ENCODE results near the gene PI4KA.
"Not testable (repeated sequence)": the region's sequence is repeated elsewhere in the genome, so short reads cannot be mapped to it uniquely, and the experiment has no call there.

PI4KA gene

DNA sequence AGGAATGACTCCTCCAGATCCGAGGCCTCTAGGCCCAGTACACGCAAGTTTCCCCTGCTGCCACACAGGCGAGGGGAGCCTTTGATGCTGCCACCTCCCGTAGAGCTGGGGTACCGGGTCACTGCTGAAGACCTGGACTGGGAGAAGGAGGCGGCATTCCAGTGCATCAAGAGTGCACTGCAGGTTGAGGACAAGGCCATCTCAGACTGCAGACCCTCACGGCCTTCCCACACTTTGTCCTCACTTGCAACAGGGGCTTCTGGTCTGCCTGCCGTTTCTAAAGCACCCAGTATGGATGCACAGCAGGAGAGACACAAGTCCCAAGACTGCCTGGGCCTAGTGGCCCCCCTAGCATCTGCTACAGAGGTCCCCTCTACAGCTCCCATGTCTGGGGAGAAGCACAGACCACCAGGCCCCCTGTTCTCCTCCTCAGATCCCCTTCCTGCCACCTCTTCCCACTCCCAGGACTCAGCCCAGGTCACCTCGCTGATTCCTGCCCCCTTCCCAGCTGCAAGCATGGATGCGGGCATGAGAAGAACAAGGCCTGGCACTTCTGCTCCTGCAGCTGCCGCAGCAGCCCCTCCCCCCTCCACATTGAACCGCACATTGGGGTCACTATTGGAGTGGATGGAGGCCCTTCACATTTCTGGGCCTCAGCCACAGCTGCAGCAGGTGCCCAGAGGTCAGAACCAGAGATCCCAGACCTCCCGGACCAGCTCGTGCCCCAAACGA is 167.9 kb downstream of the PI4KA start:
- not testable (repeated sequence) for DNase-seq (ENCODE audit: low read depth)

DNA sequence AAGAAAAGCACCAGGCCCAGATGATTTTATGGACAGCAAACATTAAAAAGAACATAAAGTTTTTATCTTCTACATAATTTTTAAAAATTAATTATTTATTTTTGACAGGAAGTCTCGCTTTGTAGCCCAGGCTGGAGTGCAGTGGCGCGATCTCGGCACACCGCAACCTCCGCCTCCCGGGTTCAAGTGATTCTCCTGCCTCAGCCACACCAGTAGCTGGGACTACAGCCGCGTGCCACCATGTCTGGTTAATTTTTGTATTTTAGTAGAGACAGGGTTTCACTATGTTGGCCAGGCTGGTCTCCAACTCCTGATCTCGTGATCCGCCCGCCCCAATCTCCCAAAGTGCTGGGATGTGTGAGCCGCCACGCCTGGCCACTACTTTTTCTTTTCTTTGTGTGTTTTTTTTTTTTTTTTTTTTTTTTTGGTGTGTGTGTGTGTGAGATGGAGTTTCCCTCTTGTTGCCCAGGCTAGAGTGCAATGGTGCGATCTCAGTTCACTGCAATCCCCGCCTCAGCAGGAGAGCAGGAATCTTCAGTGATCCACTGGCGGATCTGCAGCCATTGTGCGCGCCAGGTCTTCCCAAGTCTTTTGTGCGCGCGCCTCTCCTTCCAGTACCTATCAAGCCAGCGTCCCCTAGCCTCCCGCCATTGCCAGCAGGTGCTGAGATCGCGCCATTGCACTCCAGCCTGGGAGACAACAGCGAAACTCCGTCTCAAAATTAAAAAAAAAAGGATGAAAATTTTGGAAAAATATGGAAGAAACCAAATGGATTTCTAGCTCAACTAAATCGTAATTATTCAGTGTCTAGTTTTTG is 171.0 kb downstream of the PI4KA start:
- DNase-seq (ENCODE audit: low read depth): not testable (repeated sequence)

DNA sequence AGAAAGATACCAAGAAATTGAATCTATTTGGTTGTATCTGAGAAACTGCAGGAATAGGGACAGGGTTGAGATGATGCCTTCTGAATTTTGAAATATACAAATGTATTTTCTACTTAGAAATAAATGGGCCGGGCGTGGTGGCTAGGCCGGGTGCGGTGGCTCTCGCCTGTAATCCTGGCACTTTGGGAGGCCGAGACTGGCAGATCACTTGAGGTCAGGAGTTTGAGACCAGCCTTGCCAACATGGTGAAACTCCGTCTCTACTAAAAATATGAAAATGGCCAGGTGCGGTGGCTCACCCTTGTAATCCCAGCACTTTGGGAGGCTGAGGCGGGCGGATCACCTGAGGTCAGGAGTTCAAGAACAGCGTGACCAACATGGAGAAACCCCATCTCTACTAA is 172.8 kb downstream of the PI4KA start:
- not testable (repeated sequence) for DNase-seq (ENCODE audit: low read depth)

DNA sequence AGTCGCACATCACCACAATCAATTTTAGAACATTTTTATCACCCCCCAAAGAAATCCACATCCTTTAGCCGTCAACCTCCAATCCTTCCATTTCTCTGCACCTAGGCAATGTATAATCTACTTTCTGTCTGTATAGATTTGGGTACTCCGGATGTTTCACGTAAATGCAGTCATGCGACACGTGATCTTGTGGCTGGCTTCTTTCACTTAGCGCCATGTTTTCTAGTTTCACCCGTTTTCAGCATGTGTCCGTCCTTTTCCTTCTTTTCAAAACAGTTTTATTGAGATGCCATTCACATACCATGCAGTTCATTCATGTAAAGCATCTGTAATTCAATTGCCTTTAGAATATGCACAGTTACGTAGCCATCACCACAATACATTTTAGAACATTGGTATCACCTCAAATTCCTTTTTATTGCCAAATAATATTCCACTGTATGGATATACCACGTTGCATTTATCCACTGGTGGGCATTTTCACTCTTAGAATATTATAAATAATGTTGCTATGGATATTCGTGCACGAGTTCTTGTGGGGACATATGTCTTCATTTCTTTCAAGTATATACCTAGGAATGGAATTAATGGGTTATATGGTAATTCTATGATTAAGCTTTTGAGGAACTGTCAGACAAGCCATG is 179.7 kb downstream of the PI4KA start:
- DNase-seq (ENCODE audit: low read depth): not testable (repeated sequence)

DNA sequence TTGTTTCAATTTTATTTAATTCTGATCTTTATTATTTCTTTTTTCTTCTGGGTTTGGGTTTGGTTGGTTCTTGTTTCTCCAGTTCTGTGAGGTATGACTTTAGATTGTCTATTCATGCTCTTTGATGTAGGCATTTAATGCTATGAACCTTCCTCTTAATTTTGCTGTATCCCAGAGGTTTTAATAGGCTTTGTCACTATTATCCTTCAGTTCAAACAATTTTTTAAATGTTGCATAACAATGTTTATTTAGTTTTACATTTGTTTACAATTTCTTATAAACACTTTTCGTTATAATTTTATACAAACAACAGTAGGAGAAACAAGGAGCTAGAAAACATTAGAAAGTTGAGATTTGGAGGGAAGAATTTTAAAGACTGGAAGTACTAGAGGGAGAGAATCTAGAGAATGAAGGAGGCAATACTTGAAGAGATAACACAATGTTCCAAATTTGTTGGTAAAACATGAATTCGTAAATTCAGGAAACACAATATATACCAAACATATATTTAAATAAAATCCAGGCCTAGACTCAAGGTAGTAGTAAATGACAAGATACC is 180.8 kb downstream of the PI4KA start:
- DNase-seq (ENCODE audit: low read depth): no peak

DNA sequence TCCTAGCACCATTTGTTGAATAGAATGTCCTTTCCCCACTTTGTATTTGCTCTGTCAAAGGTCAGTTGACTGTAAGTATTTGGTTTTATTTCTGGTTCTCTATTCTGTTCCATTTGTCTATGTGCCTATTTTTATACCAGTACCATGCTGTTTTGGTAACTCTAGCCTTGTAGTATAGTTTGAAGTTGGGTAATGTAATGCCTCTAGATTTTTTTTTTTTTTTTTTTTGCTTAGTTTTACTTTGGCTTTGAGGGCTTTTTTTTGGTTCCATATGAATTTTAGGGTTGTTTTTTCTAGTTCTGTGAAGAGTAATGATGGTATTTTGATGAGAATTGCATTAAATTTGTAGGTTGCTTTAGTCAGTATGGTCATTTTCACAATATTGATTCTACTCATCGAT is 183.0 kb downstream of the PI4KA start:
- DNase-seq (ENCODE audit: low read depth): not testable (repeated sequence)

DNA sequence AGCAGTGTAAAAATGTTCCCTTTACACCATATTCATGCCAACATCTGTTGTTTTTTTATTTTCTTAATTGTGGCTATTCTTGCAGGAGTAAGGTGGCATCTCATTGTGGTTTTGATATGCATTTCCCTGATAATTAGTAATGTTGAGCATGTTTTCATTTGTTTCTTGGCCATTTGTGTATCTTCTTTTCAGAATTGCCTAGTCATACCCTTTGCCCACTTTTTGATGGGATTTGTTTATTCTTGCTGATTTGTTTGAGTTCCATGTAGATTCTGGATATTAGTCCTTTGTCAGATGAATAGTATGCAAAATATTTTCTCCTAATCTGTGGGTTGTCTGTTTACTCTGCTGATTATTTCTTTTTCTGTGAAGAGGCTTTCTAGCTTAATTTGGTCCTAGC is 183.6 kb downstream of the PI4KA start:
- DNase-seq (ENCODE audit: low read depth): no peak

DNA sequence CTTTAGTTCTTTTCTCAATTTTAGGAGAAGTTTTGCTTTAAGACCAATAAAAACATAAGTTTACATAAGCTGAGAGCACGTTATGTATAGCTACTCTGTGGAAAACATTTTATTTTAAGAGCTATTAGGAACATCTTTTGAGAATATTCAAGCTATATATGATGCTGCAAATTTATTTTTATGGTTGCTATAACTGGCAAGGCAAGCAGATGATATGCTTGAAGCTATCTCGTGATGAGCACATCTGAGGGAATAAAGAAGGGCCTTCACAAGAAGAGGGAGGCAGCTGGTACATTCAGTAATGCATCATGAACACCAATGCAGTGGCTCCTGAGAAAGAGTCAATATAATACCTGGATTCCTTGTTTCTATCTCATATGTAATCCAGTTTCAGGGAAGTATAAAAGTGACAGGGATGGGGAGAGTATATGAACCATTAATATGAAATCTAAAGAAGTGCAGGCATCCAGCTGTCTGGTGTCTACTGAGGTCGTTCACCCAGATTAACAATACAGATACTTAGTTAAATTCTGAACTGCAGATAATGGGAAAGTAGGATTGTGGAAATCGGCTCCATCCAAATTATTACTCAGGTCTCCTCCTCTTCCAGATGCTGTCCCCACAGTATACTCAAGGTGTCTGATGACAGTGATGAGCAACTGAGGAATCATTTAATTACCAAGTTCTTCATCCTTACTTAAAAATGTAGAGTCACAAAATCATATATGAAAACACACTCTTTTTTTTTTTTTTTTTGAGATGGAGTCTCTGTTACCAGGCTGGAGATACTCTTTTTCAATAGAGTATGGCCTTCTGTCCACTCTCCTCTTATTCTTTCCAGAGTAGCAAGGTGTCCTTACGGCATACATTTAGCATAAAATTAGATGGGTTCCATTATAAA is 185.1 kb downstream of the PI4KA start:
- no peak for DNase-seq (ENCODE audit: low read depth)

DNA sequence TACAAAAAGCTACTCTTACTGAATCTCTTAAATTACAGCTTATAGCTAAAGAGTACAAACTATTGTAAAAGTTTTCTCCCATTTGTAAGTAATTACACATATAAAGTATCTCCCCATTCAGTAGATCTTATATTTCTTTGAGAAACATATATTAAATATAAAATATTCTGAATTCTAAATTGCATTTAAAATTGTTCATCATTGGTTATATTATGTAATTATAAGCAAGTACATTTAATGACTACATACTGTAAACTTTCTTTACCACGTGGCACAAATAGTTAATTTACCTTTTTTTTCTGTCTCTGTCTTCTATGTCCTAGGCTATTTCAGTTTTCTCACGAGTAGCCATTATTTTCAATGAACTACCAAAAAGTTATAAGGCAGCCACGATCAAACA is 185.9 kb downstream of the PI4KA start:
- no peak for DNase-seq (ENCODE audit: low read depth)

DNA sequence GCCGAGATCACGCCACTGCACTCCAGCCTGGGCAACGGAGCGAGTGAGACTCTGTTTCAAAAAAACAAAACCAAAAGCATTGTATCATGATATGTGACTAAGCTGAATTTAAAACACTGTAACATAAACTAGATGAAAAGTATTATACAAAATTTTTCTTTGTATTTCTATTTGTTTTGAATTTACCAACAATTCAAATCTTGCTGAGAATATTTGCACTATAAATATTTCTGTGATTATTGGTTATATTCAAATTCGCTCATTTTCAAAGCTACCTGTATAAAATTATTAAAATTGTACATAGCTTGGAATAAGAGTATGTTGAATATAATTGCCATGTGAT is 186.6 kb downstream of the PI4KA start:
- DNase-seq (ENCODE audit: low read depth): no peak

DNA sequence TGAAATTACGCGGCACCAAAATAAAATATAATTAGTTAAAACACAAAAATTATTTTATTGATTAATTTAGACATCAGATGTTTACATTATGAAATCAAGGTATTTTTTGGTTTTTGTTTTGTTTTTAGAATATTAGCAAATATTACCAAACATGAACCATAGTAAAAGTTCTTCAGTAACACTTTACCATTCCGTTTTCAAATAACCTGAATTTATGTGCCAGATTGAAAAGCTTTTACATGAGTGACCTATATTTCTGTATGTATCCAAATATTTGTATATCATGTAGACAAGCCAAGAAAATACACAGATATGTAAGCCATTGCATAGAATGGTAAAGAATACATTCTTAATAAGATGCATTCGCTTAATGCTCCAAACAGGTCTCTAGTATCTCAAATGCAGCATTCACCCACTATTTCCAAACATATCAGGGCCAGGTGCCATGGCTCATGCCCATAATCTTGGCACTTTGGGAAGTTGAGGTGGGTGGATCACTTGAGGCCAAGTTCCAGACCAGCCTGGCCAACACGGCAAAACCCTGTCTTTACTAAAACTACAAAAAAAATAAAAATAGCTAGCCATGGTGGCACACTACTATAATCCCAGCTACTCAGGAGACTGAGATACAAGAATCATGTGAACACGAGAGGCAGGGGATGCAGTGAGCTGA is 187.1 kb downstream of the PI4KA start:
- DNase-seq (ENCODE audit: low read depth): no peak

DNA sequence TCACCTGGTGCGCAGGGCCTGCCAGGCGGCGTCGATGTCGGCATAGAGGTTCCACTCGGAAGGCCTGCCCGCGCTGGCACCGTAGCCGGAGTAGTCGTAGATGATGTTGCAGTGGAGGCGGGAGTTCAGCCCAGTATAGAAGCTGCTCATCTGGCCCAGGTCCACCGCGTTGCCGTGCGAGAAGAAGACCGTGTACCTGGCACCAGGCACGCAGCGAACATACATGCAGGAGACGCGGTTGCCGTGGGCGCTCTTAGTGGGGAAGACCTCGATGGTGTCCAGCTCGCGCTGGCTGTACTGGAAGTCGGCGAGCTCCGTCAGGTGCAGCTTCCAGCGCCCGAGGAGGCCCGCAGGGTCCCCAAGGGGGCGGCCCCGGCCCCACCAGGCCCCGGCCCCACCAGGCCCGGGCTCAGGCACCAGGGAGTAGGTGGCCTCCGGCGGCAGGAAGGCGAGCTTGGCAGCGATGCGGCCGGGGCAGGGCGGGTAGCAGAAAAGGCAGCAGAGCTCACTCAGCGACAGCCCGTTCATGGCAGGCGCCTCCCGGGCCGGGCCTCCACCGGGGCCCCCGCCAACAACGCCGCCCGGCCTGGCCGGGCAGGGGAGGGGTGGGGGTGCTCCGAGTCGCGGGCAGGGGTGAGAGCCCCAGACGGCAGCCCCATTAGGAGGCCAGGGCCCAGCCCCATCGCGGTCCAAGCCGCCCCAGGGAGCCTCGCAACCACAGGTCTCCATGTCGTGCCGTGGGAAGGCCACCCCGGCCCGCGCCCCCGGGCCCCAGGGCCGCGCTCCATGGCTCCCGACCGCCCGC is 188.0 kb downstream of the PI4KA start:
- not testable (repeated sequence) for DNase-seq (ENCODE audit: low read depth)

DNA sequence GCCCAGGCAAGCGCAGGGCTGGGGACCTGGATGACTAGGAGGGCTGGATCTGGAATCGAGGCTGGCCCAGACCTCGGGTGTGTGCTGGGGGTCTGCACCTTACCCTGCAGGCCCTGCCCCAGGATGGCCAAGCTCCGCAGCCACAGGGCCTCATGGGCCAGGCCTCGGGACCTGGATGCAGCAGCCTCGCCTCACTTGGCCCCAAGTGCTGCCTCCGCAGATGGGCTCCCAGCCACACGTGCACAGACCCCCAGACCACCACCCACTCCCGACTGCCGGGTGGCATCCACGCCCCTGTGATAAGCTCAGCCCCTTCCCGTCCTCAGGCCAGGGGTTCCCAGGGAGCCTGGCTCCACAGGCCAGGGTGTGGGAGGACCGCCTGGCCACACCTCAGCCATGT is 188.7 kb downstream of the PI4KA start:
- not testable (repeated sequence) for DNase-seq (ENCODE audit: low read depth)

DNA sequence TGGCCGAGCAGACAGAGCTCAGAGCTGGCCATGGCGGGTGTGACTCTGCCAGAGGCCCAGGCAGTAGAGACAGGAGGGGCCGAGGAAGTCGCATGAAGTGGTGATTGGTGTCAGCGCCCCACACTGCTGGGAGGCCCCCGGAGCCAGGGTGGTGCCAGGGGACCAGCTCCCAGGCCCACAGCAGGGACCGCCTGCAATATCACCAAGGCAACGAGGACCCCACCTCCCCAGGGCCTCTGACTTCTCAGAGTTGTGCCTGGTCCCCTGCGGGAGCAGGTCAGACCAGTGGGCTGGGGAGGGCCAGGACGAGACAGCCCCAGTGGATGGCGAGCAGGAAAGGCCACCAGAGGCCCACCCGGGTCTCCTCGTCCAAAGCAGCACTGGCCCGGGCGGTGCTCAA is 189.1 kb downstream of the PI4KA start:
- not testable (repeated sequence) for DNase-seq (ENCODE audit: low read depth)

DNA sequence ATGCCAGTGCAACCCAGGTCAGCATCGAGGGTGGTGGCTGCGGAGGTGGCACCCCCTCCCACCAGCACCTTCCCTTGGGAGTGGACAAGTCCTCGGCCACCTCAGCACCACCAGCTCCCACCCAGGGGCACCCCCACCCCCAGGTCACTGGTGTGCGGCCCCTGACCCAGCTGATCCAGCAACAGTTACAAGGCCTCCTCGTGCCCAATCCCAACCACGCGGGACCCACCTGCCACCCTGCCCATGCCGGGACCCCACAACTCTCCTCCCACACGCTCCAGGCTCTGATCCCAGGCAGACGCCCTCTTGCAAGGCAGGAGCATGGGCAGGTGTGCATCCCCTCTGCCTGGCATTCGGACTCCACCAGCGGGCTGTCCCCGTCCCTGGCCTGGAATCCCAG is 189.8 kb downstream of the PI4KA start:
- not testable (repeated sequence) for DNase-seq (ENCODE audit: low read depth)

DNA sequence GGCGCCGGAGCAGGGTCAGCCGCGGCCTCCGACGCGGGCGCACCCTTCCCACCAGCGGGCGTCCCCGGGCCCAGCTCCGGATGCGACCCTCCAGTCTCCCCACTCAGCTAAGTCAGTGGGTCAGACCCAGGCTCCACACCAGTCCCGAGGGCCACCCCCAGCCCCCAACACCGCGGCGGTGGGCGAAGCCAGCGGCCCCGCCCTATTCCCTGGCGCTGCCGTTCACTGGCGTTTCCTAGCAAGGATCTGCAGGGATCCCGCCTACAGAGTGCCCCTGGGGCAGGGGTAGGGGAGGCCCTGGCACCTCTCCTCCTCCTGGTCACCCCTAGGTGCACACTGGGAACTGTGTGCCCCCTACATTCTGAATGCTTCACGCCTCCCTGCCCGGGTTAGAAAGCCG is 190.4 kb downstream of the PI4KA start:
- DNase-seq (ENCODE audit: low read depth): not testable (repeated sequence)

DNA sequence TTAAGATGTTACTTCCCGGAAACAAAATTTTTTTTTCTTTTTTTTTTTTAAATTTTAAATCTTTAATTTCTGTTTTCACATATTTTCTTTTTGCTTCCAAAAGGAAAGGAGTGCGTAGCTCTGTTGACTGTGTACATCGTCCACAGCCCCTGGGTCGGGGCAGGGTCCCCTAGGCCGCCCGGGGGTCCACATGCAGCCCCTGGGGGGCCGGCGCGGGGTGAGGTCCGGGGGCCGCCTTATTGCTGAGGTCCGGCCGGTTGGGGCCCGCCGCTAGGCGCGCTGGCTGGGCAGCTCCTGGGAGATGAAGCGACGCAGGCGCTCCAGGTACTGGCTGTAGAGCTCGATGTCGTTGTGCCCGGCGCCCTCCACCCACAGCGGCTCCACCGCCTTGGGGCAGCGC is 191.1 kb downstream of the PI4KA start:
- DNase-seq (ENCODE audit: low read depth): not testable (repeated sequence)

DNA sequence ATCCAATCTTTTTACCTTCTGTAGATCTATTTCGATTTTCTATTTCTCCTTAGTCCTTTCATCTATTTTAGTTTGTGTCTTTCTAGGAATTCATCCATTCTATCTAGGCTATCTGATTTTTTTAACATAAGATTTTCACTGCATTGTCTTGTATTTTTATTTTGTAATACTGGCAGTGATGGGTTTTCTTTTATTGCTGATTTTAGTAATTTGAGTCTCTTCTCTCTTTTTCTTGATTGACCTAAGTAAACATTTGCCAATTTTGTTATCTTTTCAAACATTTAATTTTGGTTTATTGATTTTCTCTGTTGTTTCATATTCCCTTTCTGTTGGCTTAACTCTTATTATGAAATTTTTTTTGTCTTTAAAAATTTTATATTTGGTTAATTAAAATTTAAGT is 192.1 kb downstream of the PI4KA start:
- no peak for DNase-seq (ENCODE audit: low read depth)

DNA sequence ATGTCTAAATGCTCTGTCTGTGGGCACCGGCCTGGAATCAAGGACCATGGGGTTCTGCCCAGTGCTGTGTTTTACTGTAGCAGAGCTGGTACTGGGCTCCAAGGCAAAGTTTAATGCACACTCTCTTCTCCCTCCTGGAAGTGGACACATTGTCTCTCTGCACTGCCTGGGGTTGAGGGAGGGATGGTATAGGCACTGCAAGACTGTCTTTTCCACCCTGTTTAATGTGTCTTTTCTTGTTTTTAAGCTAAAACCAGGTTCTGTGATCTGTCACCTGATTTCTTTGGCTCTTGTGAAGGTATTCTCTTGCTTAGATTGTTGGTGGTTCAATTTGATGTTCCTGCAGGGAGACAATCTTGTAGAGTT is 194.0 kb downstream of the PI4KA start:
- no peak for DNase-seq (ENCODE audit: low read depth)

DNA sequence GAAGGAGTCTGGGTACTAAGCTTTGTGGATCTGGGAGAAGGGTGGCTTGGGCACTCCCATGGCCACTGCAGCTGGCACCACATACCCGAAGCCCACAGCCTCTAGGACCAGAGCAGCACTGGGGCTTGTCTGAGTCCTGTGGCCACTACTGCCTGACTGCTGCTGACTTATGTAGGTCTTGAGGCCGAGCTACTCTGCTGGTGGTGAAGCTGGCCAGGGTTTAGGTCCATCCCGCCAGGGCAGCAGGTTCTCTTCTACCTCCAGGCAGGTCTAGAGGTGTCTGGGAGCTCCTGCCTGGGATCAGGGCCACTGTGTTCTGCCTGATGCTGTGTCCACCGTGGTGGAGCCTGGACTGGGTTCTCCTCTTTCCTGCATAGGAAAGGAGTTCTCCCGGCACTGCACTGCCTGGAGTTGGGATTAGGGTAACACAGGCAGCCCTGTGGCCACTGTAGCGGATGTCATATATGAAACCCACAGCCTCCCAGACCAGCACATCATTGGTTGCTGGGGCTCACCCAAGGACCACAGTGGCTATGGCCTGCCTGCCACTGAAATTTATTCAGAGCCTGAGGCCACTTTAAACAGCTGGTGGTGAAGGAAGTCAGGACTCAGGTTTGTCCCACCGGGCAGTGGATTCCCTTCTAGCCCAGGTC is 194.5 kb downstream of the PI4KA start:
- DNase-seq (ENCODE audit: low read depth): no peak

Data from activated T-cell treated with anti-CD3 and anti-CD28 coated beads for 24 hours (primary cell).